ENCODE results near the gene ARL4A. TPM values are rescaled to one million over a fixed set of nuclear protein-coding genes. Genes with fewer than 3 reads are reported as not detected.

Gene ARL4A
- total RNA-seq, 2 experiments from 2014 or later, result 72.5 to 75.9 TPM

DNA sequence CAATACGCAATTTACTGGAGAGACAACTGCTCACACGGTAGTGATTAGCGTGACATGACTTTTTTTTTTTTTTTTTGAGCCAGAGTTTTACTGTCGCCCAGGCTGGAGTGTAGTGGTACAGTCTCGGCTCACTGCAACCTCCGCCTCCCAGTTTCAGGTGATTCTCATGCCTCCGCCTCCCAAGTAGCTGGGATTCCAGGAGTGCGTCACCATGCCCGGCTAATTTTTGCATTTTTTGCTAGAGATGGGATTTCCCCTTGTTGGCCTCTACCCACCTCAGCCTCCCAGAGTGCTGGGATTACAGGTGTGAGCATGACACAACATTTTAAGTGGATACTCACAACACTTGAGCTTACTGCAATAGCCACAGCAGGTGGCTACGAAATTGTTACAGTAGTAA is 11.9 kb downstream of the ARL4A start:
- Mint-ChIP-seq H3K27ac (no peak overlapping the region), H3K4me3 (no peak overlapping the region), H3K36me3 (ENCODE audit: low read depth) (no peaks in the 10 kb centered on the region), H3K9me3 (peaks cover 5% of the 10 kb centered on the region), H3K27me3 (no peaks in the 10 kb centered on the region), H3K4me1 (ENCODE audit: low read depth) (no peaks in the 10 kb centered on the region)
- peaks cover 0 to 11% of the 10 kb centered on the region in 2 experiments for H3K9me3 ChIP-seq (ENCODE audit: control insufficient read depth in 1 of 2, insufficient read depth in 1 of 2, low read length in 2 of 2)
- no peak overlapping the region for H3K4me3 ChIP-seq (ENCODE audit: low read length)
- ATAC-seq (ENCODE audit: poor library complexity) (no peak), DNase-seq (no peak)
- TF ChIP-seq, protein P1, sequence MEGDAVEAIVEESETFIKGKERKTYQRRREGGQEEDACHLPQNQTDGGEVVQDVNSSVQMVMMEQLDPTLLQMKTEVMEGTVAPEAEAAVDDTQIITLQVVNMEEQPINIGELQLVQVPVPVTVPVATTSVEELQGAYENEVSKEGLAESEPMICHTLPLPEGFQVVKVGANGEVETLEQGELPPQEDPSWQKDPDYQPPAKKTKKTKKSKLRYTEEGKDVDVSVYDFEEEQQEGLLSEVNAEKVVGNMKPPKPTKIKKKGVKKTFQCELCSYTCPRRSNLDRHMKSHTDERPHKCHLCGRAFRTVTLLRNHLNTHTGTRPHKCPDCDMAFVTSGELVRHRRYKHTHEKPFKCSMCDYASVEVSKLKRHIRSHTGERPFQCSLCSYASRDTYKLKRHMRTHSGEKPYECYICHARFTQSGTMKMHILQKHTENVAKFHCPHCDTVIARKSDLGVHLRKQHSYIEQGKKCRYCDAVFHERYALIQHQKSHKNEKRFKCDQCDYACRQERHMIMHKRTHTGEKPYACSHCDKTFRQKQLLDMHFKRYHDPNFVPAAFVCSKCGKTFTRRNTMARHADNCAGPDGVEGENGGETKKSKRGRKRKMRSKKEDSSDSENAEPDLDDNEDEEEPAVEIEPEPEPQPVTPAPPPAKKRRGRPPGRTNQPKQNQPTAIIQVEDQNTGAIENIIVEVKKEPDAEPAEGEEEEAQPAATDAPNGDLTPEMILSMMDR (IDR thresholded peaks at IDR 0.05), result no peak
- ChIA-PET CTCF (no interaction called here), POLR2A (no interaction called here)
- H3K27me3 ChIP-seq (ENCODE audit: control insufficient read depth in 1 of 2, insufficient read depth in 2 of 2, low read length in 2 of 2), result no peaks in the 10 kb centered on the region
- H3K4me1 ChIP-seq (ENCODE audit: insufficient read depth, low read length), result no peaks in the 10 kb centered on the region
- no peak overlapping the region for H3K27ac ChIP-seq (ENCODE audit: low read depth in 1 of 2, low read length in 2 of 2)
- intact Hi-C loops (cut with DNase I, micrococcal nuclease), result no loop called here
- no peaks in the 10 kb centered on the region for H3K36me3 ChIP-seq (ENCODE audit: insufficient read depth, low read length)

DNA sequence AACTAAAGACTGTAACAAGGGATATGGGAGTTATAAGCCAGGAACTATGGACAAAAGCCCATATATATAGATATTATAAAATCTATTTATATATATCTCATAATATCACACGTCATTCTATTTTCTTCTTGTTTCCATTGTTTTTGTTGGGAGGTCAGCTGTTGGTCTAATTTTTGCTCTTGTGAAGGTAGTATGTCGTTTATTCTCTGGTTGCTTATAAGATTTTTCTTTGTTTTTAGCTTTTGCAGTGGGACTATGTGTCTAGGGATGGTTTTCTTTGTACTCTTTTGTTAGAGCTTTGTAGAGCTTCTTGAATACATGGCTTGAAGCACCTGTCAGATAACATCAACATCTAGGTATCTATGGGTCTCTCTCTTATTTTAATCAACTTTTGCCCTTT is 14.0 kb downstream of the ARL4A start:
- peaks cover 0 to 11% of the 10 kb centered on the region in 2 experiments for H3K9me3 ChIP-seq (ENCODE audit: control insufficient read depth in 1 of 2, insufficient read depth in 1 of 2, low read length in 2 of 2)
- intact Hi-C loops (cut with DNase I, micrococcal nuclease), result no loop called here
- no peaks in the 10 kb centered on the region for H3K27me3 Mint-ChIP-seq
- TF ChIP-seq, protein P1 (IDR thresholded peaks at IDR 0.05), result no peak
- H3K36me3 Mint-ChIP-seq (ENCODE audit: low read depth), result no peaks in the 10 kb centered on the region
- H3K27me3 ChIP-seq (ENCODE audit: control insufficient read depth in 1 of 2, insufficient read depth in 2 of 2, low read length in 2 of 2), result no peaks in the 10 kb centered on the region
- H3K4me1 Mint-ChIP-seq (ENCODE audit: low read depth), result no peaks in the 10 kb centered on the region
- ATAC-seq (ENCODE audit: poor library complexity) (no peak), DNase-seq (no peak)
- H3K9me3 Mint-ChIP-seq, result peaks cover 5% of the 10 kb centered on the region
- CTCF ChIA-PET, result interaction anchor here (1.0 to 2.2 kb wide), 2 partner anchors 15 kb away, joined by 3 to 8 read pairs; partner anchors contain the start of gene ARL4A
- POLR2A ChIA-PET, result no interaction called here
- no peak overlapping the region for H3K4me3 Mint-ChIP-seq
- H3K27ac ChIP-seq (ENCODE audit: low read depth in 1 of 2, low read length in 2 of 2), result no peak overlapping the region
- H3K27ac Mint-ChIP-seq, result no peak overlapping the region
- H3K4me3 ChIP-seq (ENCODE audit: low read length), result no peak overlapping the region
- H3K36me3 ChIP-seq (ENCODE audit: insufficient read depth, low read length), result no peaks in the 10 kb centered on the region
- H3K4me1 ChIP-seq (ENCODE audit: insufficient read depth, low read length), result no peaks in the 10 kb centered on the region

GRCh38 chr7:12703881-12704280 is 16.4 kb downstream of the ARL4A start:
- no peak overlapping the region for H3K27ac Mint-ChIP-seq
- ChIA-PET CTCF (interaction anchor here (0.7 to 1.6 kb wide), 2 partner anchors 409 to 471 kb away, joined by 3 to 5 read pairs; no protein-coding TSS in a partner anchor), POLR2A (no interaction called here)
- H3K27me3 Mint-ChIP-seq, result no peaks in the 10 kb centered on the region
- H3K27me3 ChIP-seq (ENCODE audit: control insufficient read depth in 1 of 2, insufficient read depth in 2 of 2, low read length in 2 of 2), result no peaks in the 10 kb centered on the region
- TF ChIP-seq, protein P1 (IDR thresholded peaks at IDR 0.05), result no peak
- no peaks in the 10 kb centered on the region for H3K36me3 ChIP-seq (ENCODE audit: insufficient read depth, low read length)
- H3K4me3 Mint-ChIP-seq, result no peak overlapping the region
- no peak overlapping the region for H3K27ac ChIP-seq (ENCODE audit: low read depth in 1 of 2, low read length in 2 of 2)
- no peaks in the 10 kb centered on the region for H3K4me1 ChIP-seq (ENCODE audit: insufficient read depth, low read length)
- no peaks in the 10 kb centered on the region for H3K36me3 Mint-ChIP-seq (ENCODE audit: low read depth)
- H3K4me3 ChIP-seq (ENCODE audit: low read length), result no peak overlapping the region
- no peak for ATAC-seq (ENCODE audit: poor library complexity)
- no peaks in the 10 kb centered on the region for H3K4me1 Mint-ChIP-seq (ENCODE audit: low read depth)
- intact Hi-C loops (cut with DNase I, micrococcal nuclease), result no loop called here
- H3K9me3 Mint-ChIP-seq, result peaks cover 5% of the 10 kb centered on the region
- H3K9me3 ChIP-seq (ENCODE audit: control insufficient read depth in 1 of 2, insufficient read depth in 1 of 2, low read length in 2 of 2), result peaks cover 0 to 11% of the 10 kb centered on the region in 2 experiments
- no peak for DNase-seq

All from CD4-positive, alpha-beta T cell (primary cell).